ENCODE data around the gene RUBCN. TPM values are rescaled to one million over a fixed set of nuclear protein-coding genes. Genes with fewer than 3 reads are reported as not detected.
"Not testable (repeated sequence)": the region's sequence is repeated elsewhere in the genome, so short reads cannot be mapped to it uniquely, and the experiment has no call there.

Gene RUBCN
- total RNA-seq, 1 donor from 2014 or later, result 28.2 TPM

GRCh38 chr3:197670361-197670760 is 66.3 kb downstream of the RUBCN start:
- Histone ChIP-seq H4K20me1 (ENCODE audit: insufficient read depth, low read length) (no peaks in the 10 kb centered on the region), H3K4me1 (ENCODE audit: insufficient read depth, low read length) (no peaks in the 10 kb centered on the region), H3K79me2 (ENCODE audit: insufficient read depth, low read length) (no peaks in the 10 kb centered on the region), H3K9me3 (ENCODE audit: insufficient read depth, low read depth, low read length) (no peaks in the 10 kb centered on the region), H3K4me3 (ENCODE audit: insufficient read depth, low read depth, low read length) (no peak overlapping the region), H3K4me2 (ENCODE audit: low read length) (no peak overlapping the region), H3K9ac (ENCODE audit: low read length) (no peak overlapping the region), H3K27me3 (ENCODE audit: insufficient read depth, low read length) (no peaks in the 10 kb centered on the region), H3K27ac (ENCODE audit: low read depth, low read length) (no peak overlapping the region), H2AFZ (ENCODE audit: low read depth, low read length) (no peak overlapping the region), H3K36me3 (ENCODE audit: insufficient read depth, low read length) (peaks cover 7% of the 10 kb centered on the region)
- no peaks in the 10 kb centered on the region for H3K4me1 Mint-ChIP-seq (ENCODE audit: low read depth, unreplicated experiment)
- H3K4me3 Mint-ChIP-seq (ENCODE audit: unreplicated experiment), result no peak overlapping the region
- no peak overlapping the region for H3K27ac Mint-ChIP-seq (ENCODE audit: unreplicated experiment)
- no peak for FAIRE-seq
- TF ChIP-seq, protein P1, sequence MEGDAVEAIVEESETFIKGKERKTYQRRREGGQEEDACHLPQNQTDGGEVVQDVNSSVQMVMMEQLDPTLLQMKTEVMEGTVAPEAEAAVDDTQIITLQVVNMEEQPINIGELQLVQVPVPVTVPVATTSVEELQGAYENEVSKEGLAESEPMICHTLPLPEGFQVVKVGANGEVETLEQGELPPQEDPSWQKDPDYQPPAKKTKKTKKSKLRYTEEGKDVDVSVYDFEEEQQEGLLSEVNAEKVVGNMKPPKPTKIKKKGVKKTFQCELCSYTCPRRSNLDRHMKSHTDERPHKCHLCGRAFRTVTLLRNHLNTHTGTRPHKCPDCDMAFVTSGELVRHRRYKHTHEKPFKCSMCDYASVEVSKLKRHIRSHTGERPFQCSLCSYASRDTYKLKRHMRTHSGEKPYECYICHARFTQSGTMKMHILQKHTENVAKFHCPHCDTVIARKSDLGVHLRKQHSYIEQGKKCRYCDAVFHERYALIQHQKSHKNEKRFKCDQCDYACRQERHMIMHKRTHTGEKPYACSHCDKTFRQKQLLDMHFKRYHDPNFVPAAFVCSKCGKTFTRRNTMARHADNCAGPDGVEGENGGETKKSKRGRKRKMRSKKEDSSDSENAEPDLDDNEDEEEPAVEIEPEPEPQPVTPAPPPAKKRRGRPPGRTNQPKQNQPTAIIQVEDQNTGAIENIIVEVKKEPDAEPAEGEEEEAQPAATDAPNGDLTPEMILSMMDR (IDR thresholded peaks at IDR 0.05; ENCODE audit: insufficient read depth, low read depth, low read length), result no peak
- TF ChIP-seq EZH2 (IDR thresholded peaks at IDR 0.05; ENCODE audit: insufficient read depth, low read length), result no peak
- peaks cover 24% of the 10 kb centered on the region for H3K36me3 Mint-ChIP-seq (ENCODE audit: low read depth, unreplicated experiment)
- no peak for DNase-seq (ENCODE audit: low read depth)
- H3K27me3 Mint-ChIP-seq (ENCODE audit: low read depth, unreplicated experiment), result no peaks in the 10 kb centered on the region
- no peaks in the 10 kb centered on the region for H3K9me3 Mint-ChIP-seq (ENCODE audit: unreplicated experiment)

GRCh38 chr3:197667968-197668367 is 68.7 kb downstream of the RUBCN start:
- no peak overlapping the region for H3K4me3 Mint-ChIP-seq (ENCODE audit: unreplicated experiment)
- Histone ChIP-seq H3K9me3 (ENCODE audit: insufficient read depth, low read depth, low read length) (no peaks in the 10 kb centered on the region), H3K27me3 (ENCODE audit: insufficient read depth, low read length) (no peaks in the 10 kb centered on the region), H3K4me1 (ENCODE audit: insufficient read depth, low read length) (no peaks in the 10 kb centered on the region), H3K79me2 (ENCODE audit: insufficient read depth, low read length) (no peaks in the 10 kb centered on the region), H3K4me2 (ENCODE audit: low read length) (no peak overlapping the region), H3K36me3 (ENCODE audit: insufficient read depth, low read length) (no peaks in the 10 kb centered on the region), H4K20me1 (ENCODE audit: insufficient read depth, low read length) (no peaks in the 10 kb centered on the region), H3K27ac (ENCODE audit: low read depth, low read length) (no peak overlapping the region), H3K9ac (ENCODE audit: low read length) (no peak overlapping the region), H2AFZ (ENCODE audit: low read depth, low read length) (no peak overlapping the region), H3K4me3 (ENCODE audit: insufficient read depth, low read depth, low read length) (no peak overlapping the region)
- no peak overlapping the region for H3K27ac Mint-ChIP-seq (ENCODE audit: unreplicated experiment)
- no peak for FAIRE-seq
- TF ChIP-seq EZH2 (IDR thresholded peaks at IDR 0.05; ENCODE audit: insufficient read depth, low read length), result no peak
- TF ChIP-seq, protein P1 (IDR thresholded peaks at IDR 0.05; ENCODE audit: insufficient read depth, low read depth, low read length), result no peak
- DNase-seq (ENCODE audit: low read depth), result no peak
- H3K9me3 Mint-ChIP-seq (ENCODE audit: unreplicated experiment), result no peaks in the 10 kb centered on the region
- peaks cover 9% of the 10 kb centered on the region for H3K36me3 Mint-ChIP-seq (ENCODE audit: low read depth, unreplicated experiment)
- no peaks in the 10 kb centered on the region for H3K4me1 Mint-ChIP-seq (ENCODE audit: low read depth, unreplicated experiment)
- H3K27me3 Mint-ChIP-seq (ENCODE audit: low read depth, unreplicated experiment), result no peaks in the 10 kb centered on the region

- H3K36me3 ChIP-seq (ENCODE audit: insufficient read depth, low read length); H3K36me3 Mint-ChIP-seq (ENCODE audit: low read depth, unreplicated experiment); H3K27ac ChIP-seq (ENCODE audit: low read depth, low read length); H3K4me3 ChIP-seq (ENCODE audit: insufficient read depth, low read depth, low read length); H3K27me3 ChIP-seq (ENCODE audit: insufficient read depth, low read length); H3K4me1 Mint-ChIP-seq (ENCODE audit: low read depth, unreplicated experiment); H4K20me1 ChIP-seq (ENCODE audit: insufficient read depth, low read length); H3K27me3 Mint-ChIP-seq (ENCODE audit: low read depth, unreplicated experiment); H3K79me2 ChIP-seq (ENCODE audit: insufficient read depth, low read length); H3K9ac ChIP-seq (ENCODE audit: low read length); DNase-seq (ENCODE audit: low read depth); H3K4me1 ChIP-seq (ENCODE audit: insufficient read depth, low read length); H3K9me3 Mint-ChIP-seq (ENCODE audit: unreplicated experiment); H2AFZ ChIP-seq (ENCODE audit: low read depth, low read length); H3K4me3 Mint-ChIP-seq (ENCODE audit: unreplicated experiment); H3K9me3 ChIP-seq (ENCODE audit: insufficient read depth, low read depth, low read length); H3K27ac Mint-ChIP-seq (ENCODE audit: unreplicated experiment); FAIRE-seq; H3K4me2 ChIP-seq (ENCODE audit: low read length): not testable (repeated sequence)
Observed at GRCh38 chr3:197667293-197667692, 69.4 kb downstream of the RUBCN start.

DNA sequence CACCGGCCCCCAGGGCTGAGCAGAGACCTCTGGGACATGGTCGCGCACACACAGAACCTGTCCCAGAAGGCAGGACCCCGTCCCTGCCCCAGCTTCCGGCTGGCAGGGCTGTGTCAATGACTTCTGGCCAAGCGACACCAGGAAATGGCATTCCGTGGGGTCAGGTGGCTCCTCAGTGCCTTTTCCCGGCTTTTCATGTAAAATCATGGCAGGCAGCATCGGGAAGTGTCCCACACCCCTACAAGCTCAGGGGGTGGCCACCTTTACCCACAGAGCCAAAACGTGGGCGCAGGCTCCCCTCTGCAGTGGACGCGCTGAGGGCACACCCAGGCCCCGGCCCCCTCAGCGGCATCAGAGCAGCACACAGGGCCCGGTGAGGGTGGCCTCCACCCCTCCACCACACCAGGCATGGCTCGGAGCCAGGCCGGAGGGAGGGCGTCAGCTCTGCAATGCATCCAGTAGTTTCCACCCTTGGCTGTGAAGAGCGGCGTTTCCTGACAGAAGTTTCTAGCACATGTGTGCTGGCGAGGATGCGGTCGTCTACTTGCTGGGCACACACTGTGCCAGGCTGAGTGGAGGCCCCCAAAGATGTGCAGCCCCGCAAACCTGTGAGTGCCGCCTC is 70.4 kb downstream of the RUBCN start:
- not testable (repeated sequence) for H3K79me2 ChIP-seq (ENCODE audit: insufficient read depth, low read length); H3K4me2 ChIP-seq (ENCODE audit: low read length); H2AFZ ChIP-seq (ENCODE audit: low read depth, low read length); H3K36me3 ChIP-seq (ENCODE audit: insufficient read depth, low read length); H3K4me3 ChIP-seq (ENCODE audit: insufficient read depth, low read depth, low read length); H3K27ac Mint-ChIP-seq (ENCODE audit: unreplicated experiment); H3K9me3 ChIP-seq (ENCODE audit: insufficient read depth, low read depth, low read length); H3K4me1 ChIP-seq (ENCODE audit: insufficient read depth, low read length); H3K36me3 Mint-ChIP-seq (ENCODE audit: low read depth, unreplicated experiment); H3K27me3 ChIP-seq (ENCODE audit: insufficient read depth, low read length); H3K9me3 Mint-ChIP-seq (ENCODE audit: unreplicated experiment); H3K27me3 Mint-ChIP-seq (ENCODE audit: low read depth, unreplicated experiment); H3K4me1 Mint-ChIP-seq (ENCODE audit: low read depth, unreplicated experiment); H3K27ac ChIP-seq (ENCODE audit: low read depth, low read length); FAIRE-seq; H3K4me3 Mint-ChIP-seq (ENCODE audit: unreplicated experiment); H4K20me1 ChIP-seq (ENCODE audit: insufficient read depth, low read length); DNase-seq (ENCODE audit: low read depth); H3K9ac ChIP-seq (ENCODE audit: low read length)

DNA sequence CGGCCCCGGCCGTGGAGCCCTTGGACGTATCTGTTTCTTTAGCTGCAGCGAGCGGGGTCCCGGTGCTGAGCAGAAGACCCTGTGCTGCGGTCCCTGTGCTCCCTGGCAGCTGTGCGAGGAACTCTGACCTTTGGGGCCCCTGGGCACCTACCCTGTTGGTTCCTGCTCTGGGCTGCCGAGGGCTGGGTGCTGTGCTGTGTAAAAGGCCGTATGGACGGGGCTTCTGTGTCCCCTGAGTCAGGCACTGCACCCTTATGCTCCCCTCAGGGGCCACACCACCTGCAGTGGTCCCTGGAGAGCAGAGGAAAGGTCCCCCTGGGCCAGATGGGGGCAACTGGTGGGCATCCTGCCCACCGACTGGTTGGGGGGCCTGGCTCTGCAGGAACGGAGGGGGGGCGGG is 71.2 kb downstream of the RUBCN start:
- H3K36me3 Mint-ChIP-seq (ENCODE audit: low read depth, unreplicated experiment); H3K4me3 ChIP-seq (ENCODE audit: insufficient read depth, low read depth, low read length); H4K20me1 ChIP-seq (ENCODE audit: insufficient read depth, low read length); H3K27ac ChIP-seq (ENCODE audit: low read depth, low read length); H3K9ac ChIP-seq (ENCODE audit: low read length); H3K27ac Mint-ChIP-seq (ENCODE audit: unreplicated experiment); DNase-seq (ENCODE audit: low read depth); H3K9me3 Mint-ChIP-seq (ENCODE audit: unreplicated experiment); H3K27me3 Mint-ChIP-seq (ENCODE audit: low read depth, unreplicated experiment); FAIRE-seq; H3K4me3 Mint-ChIP-seq (ENCODE audit: unreplicated experiment); H3K4me2 ChIP-seq (ENCODE audit: low read length); H3K27me3 ChIP-seq (ENCODE audit: insufficient read depth, low read length); H3K4me1 Mint-ChIP-seq (ENCODE audit: low read depth, unreplicated experiment); H3K9me3 ChIP-seq (ENCODE audit: insufficient read depth, low read depth, low read length); H3K36me3 ChIP-seq (ENCODE audit: insufficient read depth, low read length); H2AFZ ChIP-seq (ENCODE audit: low read depth, low read length); H3K4me1 ChIP-seq (ENCODE audit: insufficient read depth, low read length); H3K79me2 ChIP-seq (ENCODE audit: insufficient read depth, low read length): not testable (repeated sequence)

All from astrocyte (in vitro differentiated cells and primary cell).